ENCODE results near the gene ISLR2. TPM values are rescaled to one million over a fixed set of nuclear protein-coding genes. Genes with fewer than 3 reads are reported as not detected.
"Not testable (repeated sequence)": the region's sequence is repeated elsewhere in the genome, so short reads cannot be mapped to it uniquely, and the experiment has no call there.

The ISLR2 gene
- polyA plus RNA-seq, 3 donors: 0.54 to 0.75 (median 0.67) TPM

- no peak for DNase-seq (ENCODE audit: low read depth in 3 of 3, low spot score in 2 of 3)
Observed at GRCh38 chr15:74147051-74147450, 16.7 kb downstream of the ISLR2 start.

- no peak for DNase-seq (ENCODE audit: low read depth in 3 of 3, low spot score in 2 of 3)
Observed at GRCh38 chr15:74155766-74156417, 25.5 kb downstream of the ISLR2 start.

GRCh38 chr15:74156678-74157411 is 26.5 kb downstream of the ISLR2 start:
- no peak for DNase-seq (ENCODE audit: low read depth in 3 of 3, low spot score in 2 of 3)

DNA sequence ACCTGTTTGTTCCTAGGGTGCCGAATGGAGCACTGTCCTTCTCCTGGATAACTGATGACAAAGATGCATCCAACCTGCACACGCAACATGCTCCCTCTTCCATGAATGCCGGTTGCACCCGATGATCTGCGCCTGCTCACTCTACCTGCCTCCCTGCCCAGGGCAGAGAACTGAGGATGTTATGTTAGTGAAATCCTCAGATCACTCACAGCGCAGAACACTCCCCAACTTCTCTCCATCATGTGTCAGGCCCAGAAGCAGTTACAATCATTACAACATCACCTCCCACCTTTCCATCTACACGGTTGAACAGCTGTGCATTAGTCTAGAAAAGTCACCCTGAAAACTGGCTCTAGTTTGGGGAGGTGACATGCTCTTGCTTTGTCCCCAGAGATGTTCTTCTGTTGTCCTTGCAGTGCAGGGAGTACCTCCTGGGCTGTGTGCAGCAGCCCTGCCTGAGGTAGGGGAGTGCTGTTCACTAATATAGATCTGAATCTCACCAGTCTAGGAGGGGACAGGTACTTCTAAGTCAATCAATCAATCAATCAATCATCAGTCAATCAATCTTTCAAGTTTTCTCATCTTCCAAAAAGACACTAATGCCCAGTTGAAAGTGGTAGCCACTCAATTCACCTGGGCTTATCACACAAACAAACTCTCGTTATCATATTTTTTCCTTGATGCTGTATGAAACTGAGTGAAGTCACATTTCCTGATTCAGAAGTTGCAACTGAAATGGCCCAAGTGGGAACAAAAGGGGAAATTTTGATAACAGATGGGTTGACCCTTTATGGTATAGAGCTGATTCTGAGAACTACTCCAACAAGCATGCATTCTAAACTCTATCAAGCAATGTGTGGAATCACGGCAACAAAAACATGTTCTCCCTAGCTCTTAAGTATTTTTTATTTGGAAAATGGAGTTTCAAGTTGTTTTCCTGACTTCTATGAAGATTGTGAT is 27.8 kb downstream of the ISLR2 start:
- no peak for DNase-seq (ENCODE audit: low read depth in 3 of 3, low spot score in 2 of 3)

DNA sequence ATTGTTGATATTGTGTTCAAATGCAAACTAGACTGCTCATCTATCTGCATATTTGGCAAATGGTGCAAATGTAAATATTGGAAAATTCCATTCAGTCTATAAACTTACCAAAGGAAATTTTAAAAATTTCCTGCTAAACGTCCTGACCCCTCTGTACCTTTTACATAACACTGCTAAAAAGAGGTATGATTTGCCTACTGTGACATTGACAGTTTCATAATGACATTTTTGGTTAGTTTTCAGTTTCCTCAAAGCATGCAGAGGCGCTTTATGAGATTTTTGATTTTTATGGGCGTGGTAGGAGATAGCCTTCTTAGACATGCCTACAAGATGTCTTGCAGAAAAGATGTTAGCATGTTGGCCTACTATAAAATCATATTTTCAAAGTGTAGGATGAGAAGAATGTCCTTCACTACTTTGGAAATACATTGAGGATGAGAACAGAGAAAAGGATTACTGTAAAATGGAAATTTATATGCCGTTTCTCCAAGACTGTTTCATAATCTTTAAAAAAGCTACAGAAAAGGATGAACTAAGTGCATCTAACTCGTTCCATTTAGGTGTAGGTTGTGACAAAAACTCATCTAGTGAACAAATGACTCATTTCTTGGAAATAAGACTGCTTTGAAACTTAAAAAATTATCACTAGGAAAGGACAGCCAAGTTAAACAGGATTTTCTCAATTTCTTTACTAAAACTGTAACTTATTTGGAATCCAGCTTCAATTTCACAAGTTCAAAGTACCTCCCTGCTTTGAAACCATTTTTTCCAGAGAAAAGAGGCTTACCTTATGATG is 28.7 kb downstream of the ISLR2 start:
- DNase-seq (ENCODE audit: low read depth in 3 of 3, low spot score in 2 of 3): no peak

DNA sequence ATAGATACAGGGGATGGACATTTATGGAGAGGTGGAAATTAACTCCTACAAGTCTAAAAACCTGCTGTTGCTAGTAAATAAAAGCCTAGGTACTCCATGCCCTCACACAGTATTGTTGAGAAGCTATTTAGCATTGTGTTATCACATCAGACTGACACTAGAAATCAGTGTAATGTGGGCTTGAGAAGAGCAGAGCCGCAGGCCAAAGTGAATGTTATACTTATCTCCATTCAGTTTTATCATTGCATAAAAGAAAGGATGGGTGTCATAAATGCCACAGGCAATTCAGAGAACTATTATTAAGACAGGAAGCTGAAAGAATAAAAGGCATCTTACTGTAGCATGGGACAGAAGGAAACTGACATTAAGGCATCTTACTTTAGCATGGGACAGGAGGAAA is 29.4 kb downstream of the ISLR2 start:
- no peak for DNase-seq (ENCODE audit: low read depth in 3 of 3, low spot score in 2 of 3)

DNA sequence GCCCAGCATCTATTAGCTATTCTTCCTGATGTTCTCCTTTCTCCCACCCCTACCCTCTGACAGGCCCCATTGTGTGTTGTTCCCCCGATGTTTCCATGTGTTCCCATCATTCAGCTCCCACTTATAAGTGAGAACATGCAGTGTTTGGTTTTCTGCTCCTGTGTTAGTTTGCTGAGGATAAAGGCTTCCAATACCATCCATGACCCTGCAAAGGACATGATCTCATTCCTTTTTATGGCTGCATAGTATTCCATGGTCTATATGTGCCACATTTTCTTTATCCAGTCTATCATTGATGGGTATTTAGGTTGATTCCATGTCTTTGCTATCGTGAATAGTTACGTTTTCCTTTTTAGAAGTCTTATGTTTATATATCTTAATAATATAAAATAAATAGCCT is 30.0 kb downstream of the ISLR2 start:
- not testable (repeated sequence) for DNase-seq (ENCODE audit: low read depth in 3 of 3, low spot score in 2 of 3)

GRCh38 chr15:74162195-74162536 is 31.8 kb downstream of the ISLR2 start:
- not testable (repeated sequence) for DNase-seq (ENCODE audit: low read depth in 3 of 3, low spot score in 2 of 3)

- no peak for DNase-seq (ENCODE audit: low read depth in 3 of 3, low spot score in 2 of 3)
Observed at GRCh38 chr15:74165461-74165860, 35.1 kb downstream of the ISLR2 start.

DNA sequence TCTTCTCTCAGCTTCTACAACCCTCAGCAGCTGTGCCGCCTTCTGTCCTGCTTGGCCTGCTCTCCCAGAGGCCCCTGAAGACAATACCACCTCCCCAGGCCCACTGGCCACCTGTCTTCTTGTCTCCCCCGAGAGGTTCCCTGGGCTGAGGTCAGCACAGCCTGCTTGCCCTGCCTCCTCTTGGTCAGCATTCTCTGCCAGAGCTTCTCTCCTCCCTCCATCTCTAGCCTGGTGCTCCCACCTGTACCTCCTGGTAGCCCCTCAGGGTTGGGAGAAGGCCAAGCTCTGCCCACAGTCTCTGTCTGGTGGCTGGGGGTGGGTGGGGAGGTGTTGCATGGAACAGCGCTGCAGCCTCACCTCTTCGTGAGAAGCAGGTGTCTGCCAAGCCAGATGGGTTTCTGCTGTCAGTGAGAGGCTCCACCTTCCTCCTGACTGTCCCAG is 37.5 kb downstream of the ISLR2 start:
- no peak for DNase-seq (ENCODE audit: low read depth in 3 of 3, low spot score in 2 of 3)

DNA sequence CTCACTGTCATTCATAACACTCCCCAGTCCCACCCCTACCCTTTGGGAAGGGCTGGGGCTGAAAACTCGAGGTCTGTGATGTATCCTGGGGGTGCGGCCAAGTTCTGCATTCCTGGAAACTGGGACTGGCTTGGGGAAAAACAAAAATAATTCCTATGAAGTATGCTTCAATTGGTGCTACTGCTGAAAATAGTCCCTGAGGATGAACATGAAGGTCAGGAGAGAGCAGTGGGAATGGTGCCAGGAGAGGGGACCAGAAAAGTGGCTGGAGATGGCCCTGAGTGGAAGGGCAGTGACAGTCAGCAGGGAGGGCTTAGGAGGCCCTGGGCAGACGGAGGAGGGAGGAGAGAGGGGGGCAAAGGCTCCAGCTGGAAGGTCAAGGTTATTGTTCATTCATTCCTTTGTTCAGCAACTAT is 38.3 kb downstream of the ISLR2 start:
- no peak for DNase-seq (ENCODE audit: low read depth in 3 of 3, low spot score in 2 of 3)

- DNase-seq (ENCODE audit: low read depth in 3 of 3, low spot score in 2 of 3): peak in 2 of 3 donors; percentile 42 to 53
Observed at GRCh38 chr15:74170071-74170844, 39.9 kb downstream of the ISLR2 start.

DNA sequence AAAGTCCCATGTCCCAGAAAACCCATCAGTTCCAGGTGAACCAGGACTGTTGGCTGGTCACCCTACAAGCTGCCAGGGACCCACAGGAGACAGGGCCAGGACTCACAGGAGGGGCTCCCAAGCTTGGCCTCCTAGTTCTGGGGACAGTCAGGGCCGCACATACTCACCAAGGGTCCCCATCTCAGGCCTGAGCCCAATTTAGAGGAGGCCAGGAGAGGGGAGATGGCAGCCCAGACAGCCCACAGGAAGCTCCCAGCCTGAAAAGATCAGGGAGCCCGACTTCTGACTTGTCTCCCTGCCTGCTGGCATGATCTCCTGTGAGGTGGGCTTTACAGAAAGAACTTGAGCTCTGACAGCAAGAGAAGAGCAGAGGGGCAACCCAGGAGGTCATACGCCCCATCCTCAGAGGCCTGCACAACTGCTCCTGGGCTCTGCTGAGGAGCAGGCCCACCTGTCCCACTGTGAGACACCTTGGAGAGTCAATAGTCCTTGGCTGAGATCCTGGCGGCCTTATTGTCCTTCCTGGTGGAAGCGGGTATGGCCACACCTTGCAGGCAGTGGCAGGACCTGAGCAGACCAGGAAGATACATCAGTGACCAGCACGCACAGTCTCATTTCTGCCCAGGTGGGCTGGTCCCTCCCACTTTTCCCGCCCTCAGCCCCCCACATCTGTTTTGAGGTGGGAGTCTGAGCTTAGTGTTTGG is 40.6 kb downstream of the ISLR2 start:
- no peak for DNase-seq (ENCODE audit: low read depth in 3 of 3, low spot score in 2 of 3)

- DNase-seq (ENCODE audit: low read depth in 3 of 3, low spot score in 2 of 3): no peak
Observed at GRCh38 chr15:74171965-74172541, 41.7 kb downstream of the ISLR2 start.

- DNase-seq (ENCODE audit: low read depth in 3 of 3, low spot score in 2 of 3): peak in 2 of 3 donors; percentile 40 to 51
Observed at GRCh38 chr15:74172701-74173379, 42.5 kb downstream of the ISLR2 start.

DNA sequence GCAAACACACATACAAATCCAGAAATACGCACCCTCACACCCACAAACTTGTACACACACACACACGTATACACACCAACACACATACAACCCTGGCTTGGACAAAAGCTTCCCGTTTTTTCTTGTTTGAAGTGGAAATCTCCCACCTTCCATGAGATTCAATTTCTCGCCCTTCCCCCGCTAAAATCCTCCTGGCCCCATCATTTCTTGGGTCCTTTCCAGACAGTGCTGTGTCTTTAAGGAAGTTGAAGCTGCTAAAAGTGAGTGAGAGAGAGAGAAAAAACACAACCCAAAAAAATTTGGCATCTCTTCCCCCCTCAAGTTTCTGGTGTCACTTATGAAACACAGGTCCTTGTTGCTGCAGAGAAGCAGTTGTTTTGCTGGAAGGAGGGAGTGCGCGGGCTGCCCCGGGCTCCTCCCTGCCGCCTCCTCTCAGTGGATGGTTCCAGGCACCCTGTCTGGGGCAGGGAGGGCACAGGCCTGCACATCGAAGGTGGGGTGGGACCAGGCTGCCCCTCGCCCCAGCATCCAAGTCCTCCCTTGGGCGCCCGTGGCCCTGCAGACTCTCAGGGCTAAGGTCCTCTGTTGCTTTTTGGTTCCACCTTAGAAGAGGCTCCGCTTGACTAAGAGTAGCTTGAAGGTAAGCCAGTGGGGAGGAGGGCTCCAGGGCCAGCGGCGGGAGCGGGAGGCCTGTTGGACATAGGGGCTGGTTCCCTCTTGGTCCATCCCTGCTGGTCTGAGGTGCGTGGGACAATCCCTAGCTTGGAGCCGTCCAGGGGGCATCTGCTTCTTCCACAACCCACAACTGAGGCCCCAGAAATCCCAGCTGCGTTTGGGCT is 43.2 kb downstream of the ISLR2 start, which contains the start of gene ISLR:
Gene ISLR (plus strand): TSS at position 331 of the 839 bp plus-strand sequence. CDS start 1,149 bp downstream, outside the sequence.
- DNase-seq (ENCODE audit: low read depth in 3 of 3, low spot score in 2 of 3): peak in 2 of 3 donors; percentile 44 to 65
